Gastroesophageal sphincter (tissue), 4 donors: ENCODE data around the gene APBB3. TPM values are rescaled to one million over a fixed set of nuclear protein-coding genes. Genes with fewer than 3 reads are reported as not detected.
A peak's percentile ranks its signal among the peaks of the same experiment; 100 is the strongest.

ENCODE experiments used
- ATAC-seq: fragments of 150-250 bp; one replicate; pipeline ENCODE4 v1.9.1; 2016; ENCODE audit warnings: mild to moderate bottlenecking, moderate library complexity
- H3K27ac ChIP-seq, 4 donors: fragments of 200-600 bp; sonication (generic) in 3 of 4; 1 replicate in 3 of 4; 2 replicates in 1 of 4; pipeline ENCODE4 v1.5.1; 2016 to 2019
- H3K27me3 ChIP-seq: fragments of 200-600 bp; sonication (generic); one replicate; pipeline ENCODE4 v1.5.1; 2019
- H3K36me3 ChIP-seq, 2 donors: fragments of 200-600 bp; sonication (generic); one replicate each; pipeline ENCODE4 v1.5.1; 2019; ENCODE audit warnings: control low read depth in 1 of 2
- H3K4me1 ChIP-seq, 3 donors: fragments of 200-600 bp; sonication (generic); 1 replicate in 2 of 3; 2 replicates in 1 of 3; pipeline ENCODE4 v1.5.1; 2016 to 2019; ENCODE audit warnings: control low read depth in 2 of 3
- H3K4me3 ChIP-seq, 2 donors: fragments of 200-600 bp; sonication (generic); one replicate each; pipeline ENCODE4 v1.5.1; 2019; ENCODE audit warnings: mild to moderate bottlenecking in 1 of 2, moderate library complexity in 1 of 2
- H3K9me3 ChIP-seq, 3 donors: fragments of 200-600 bp; sonication (generic); one replicate each; pipeline ENCODE4 v1.5.1; 2017 to 2019; ENCODE audit warnings: control low read depth in 2 of 3
- CTCF ChIP-seq, 4 experiments: fragments of 200-600 bp in 2 of 4; fragments of 450-650 bp in 2 of 4; sonication (generic) in 1 of 4; IDR thresholded peaks; one replicate each; pipeline ENCODE4 v1.5.1; 2017 to 2019; ENCODE audit warnings: antibody characterized with exemption in 4 of 4, mild to moderate bottlenecking in 2 of 4, moderate library complexity in 2 of 4
- EP300 ChIP-seq: sonication (generic); formaldehyde crosslinking; IDR thresholded peaks from one replicate; pipeline ENCODE4 v1.6.1; 2017; ENCODE audit warnings: antibody characterized with exemption, mild to moderate bottlenecking
- POLR2A ChIP-seq, 2 donors: fragments of 450-650 bp; IDR thresholded peaks; one replicate each; pipeline ENCODE4 v1.6.1; 2017; ENCODE audit warnings: antibody characterized with exemption in 2 of 2, mild to moderate bottlenecking in 2 of 2, moderate library complexity in 1 of 2
- POLR2AphosphoS5 ChIP-seq: sonication (generic); formaldehyde crosslinking; IDR thresholded peaks from one replicate; pipeline ENCODE4 v1.6.1; 2017; ENCODE audit warnings: antibody characterized with exemption
- WGBS, 2 donors: methylation state at CpG; one replicate each; pipeline ENCODE4 v1.1.5; 2018; ENCODE audit warnings: low coverage in 1 of 2; 5-methylcytosine and 5-hydroxymethylcytosine counted together
- total RNA-seq, 4 donors: library from RNA; depleted of rRNA; stranded (reverse); fragments of >200 nt; gene quantifications; one replicate each; pipeline ENCODE4 v1.1.0, GENCODE V29; 2016

Gene APBB3
- total RNA-seq, 4 donors from 2014 or later, result 9.7 to 25.1 (median 17.5) TPM

DNA sequence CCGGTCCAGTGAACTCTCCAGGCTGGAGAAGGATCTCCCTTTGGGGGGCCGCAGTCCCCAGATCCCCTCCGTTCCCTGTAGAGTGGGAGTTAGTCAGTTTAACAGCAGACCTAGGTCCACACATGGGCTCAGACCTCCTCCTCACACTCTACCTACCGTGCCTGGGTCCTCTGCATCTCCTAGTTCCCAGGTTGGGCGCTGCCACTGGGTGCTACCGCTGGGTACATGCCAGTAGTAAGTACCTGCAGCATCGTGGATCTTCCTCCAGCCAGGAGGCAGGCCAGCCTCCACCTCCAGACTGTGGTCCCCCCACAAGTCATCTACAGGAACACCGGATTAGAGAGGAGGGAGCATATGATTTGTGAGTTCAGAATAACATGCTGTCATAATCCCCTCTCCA is 802 bp downstream of the APBB3 start:
- Histone ChIP-seq H3K4me1 (peaks cover 0 to 65% (median 31%) of the 10 kb centered on the region in 3 donors), H3K36me3 (peaks cover 0 to 53% of the 10 kb centered on the region in 2 donors), H3K9me3 (no peaks in the 10 kb centered on the region), H3K4me3 (peak overlapping the region; percentile 57 to 72), H3K27ac (peak overlapping the region; percentile 80 to 95 (median 89)), H3K27me3 (no peaks in the 10 kb centered on the region)
- 56 to 61% methylated on average over 5 to 6 of the region's 8 CpGs for WGBS, 2 donors
- TF ChIP-seq EP300, result no peak
- no peak for TF ChIP-seq CTCF (IDR thresholded peaks at IDR 0.05)
- TF ChIP-seq POLR2A (IDR thresholded peaks at IDR 0.05), result no peak
- no peak for TF ChIP-seq POLR2AphosphoS5
- ATAC-seq, result no peak

- no peaks in the 10 kb centered on the region for H3K27me3 ChIP-seq
- no peak for ATAC-seq
- peaks cover 0 to 56% (median 25%) of the 10 kb centered on the region in 3 donors for H3K4me1 ChIP-seq
- no peak overlapping the region for H3K27ac ChIP-seq
- no peaks in the 10 kb centered on the region for H3K9me3 ChIP-seq
- H3K36me3 ChIP-seq, result peaks cover 0 to 36% of the 10 kb centered on the region in 2 donors
- TF ChIP-seq POLR2AphosphoS5 (no peak), POLR2A (IDR thresholded peaks at IDR 0.05) (no peak), CTCF (IDR thresholded peaks at IDR 0.05) (no peak), EP300 (no peak)
- no peak overlapping the region for H3K4me3 ChIP-seq
- 93% methylated on average over 2 of the region's 10 CpGs; no CpG with 5 or more reads in 1 of the 2 donors for WGBS, 2 donors
These were observed 2.5 kb downstream of the APBB3 start for GRCh38 chr5:140561753-140562523.

- 86% methylated on average over 5 of the region's 10 CpGs; no CpG with 5 or more reads in 1 of the 2 donors for WGBS, 2 donors
- H3K9me3 ChIP-seq, result no peaks in the 10 kb centered on the region
- no peaks in the 10 kb centered on the region for H3K27me3 ChIP-seq
- TF ChIP-seq POLR2AphosphoS5 (no peak), EP300 (no peak), CTCF (IDR thresholded peaks at IDR 0.05) (no peak), POLR2A (IDR thresholded peaks at IDR 0.05) (no peak)
- peaks cover 8 to 56% (median 22%) of the 10 kb centered on the region in 3 donors for H3K4me1 ChIP-seq
- no peak for ATAC-seq
- H3K36me3 ChIP-seq, result peaks cover 0 to 25% of the 10 kb centered on the region in 2 donors
- H3K4me3 ChIP-seq, result no peak overlapping the region
- no peak overlapping the region for H3K27ac ChIP-seq
These were observed 4.2 kb downstream of the APBB3 start for GRCh38 chr5:140560227-140560626.

GRCh38 chr5:140558542-140558941 is 5.9 kb downstream of the APBB3 start:
- whole genome bisulfite sequencing, 2 donors, result 88 to 90% methylated on average over 4 to 5 of the region's 9 CpGs
- peak overlapping the region in 2 of 4 donors; percentile 90 to 91 for H3K27ac ChIP-seq
- H3K27me3 ChIP-seq, result no peaks in the 10 kb centered on the region
- peaks cover 8 to 60% (median 20%) of the 10 kb centered on the region in 3 donors for H3K4me1 ChIP-seq
- H3K9me3 ChIP-seq, result no peaks in the 10 kb centered on the region
- H3K36me3 ChIP-seq, result peaks cover 0 to 25% of the 10 kb centered on the region in 2 donors
- H3K4me3 ChIP-seq, result no peak overlapping the region
- TF ChIP-seq EP300 (no peak), CTCF (IDR thresholded peaks at IDR 0.05) (no peak), POLR2AphosphoS5 (no peak), POLR2A (IDR thresholded peaks at IDR 0.05) (no peak)
- no peak for ATAC-seq

- Histone ChIP-seq H3K27me3 (no peaks in the 10 kb centered on the region), H3K9me3 (no peaks in the 10 kb centered on the region), H3K4me1 (peaks cover 8 to 55% (median 14%) of the 10 kb centered on the region in 3 donors), H3K4me3 (no peak overlapping the region), H3K36me3 (peaks cover 0 to 25% of the 10 kb centered on the region in 2 donors), H3K27ac (peak overlapping the region; percentile 81 to 91 (median 90))
- no peak for ATAC-seq
- no peak for TF ChIP-seq POLR2AphosphoS5
- TF ChIP-seq POLR2A (IDR thresholded peaks at IDR 0.05), result no peak
- TF ChIP-seq EP300, result no peak
- TF ChIP-seq CTCF (IDR thresholded peaks at IDR 0.05), result no peak
- WGBS, 2 donors, result 86% methylated on average over 3 of the region's 3 CpGs; no CpG with 5 or more reads in 1 of the 2 donors
These were observed 6.4 kb downstream of the APBB3 start for GRCh38 chr5:140557965-140558364.
